Activated naive CD8-positive, alpha-beta T cell treated with anti-CD3 and anti-CD28 coated beads, Interleukin-2, amount 10 ng/mL, durations not matched to agents 7 days and 5 days (primary cell): ENCODE results near the gene MYL6. TPM values are rescaled to one million over a fixed set of nuclear protein-coding genes. Genes with fewer than 3 reads are reported as not detected.

ENCODE experiments used
- ATAC-seq: fragments of 150-1000 bp; cut with Tn5 transposase; one replicate; pipeline ENCODE4 v1.10.0; 2021; ENCODE audit warnings: low read depth, moderate library complexity
- POLR2A ChIA-PET: fragments of 350-600 bp; sonication (Branson Sonifier 250); formaldehyde crosslinking; loops from one replicate; lab custom pipeline; 2021; ENCODE audit warnings: antibody characterized with exemption; lab: Charles Lee
- DNase-seq: peaks from one replicate; pipeline ENCODE4 v3.0.0; 2021
- H3K27ac Mint-ChIP-seq: one replicate; pipeline ENCODE4 v1.8.0; 2022; ENCODE audit warnings: mild to moderate bottlenecking, mixed read lengths
- H3K27me3 Mint-ChIP-seq: one replicate; pipeline ENCODE4 v1.8.0; 2022; ENCODE audit warnings: mild to moderate bottlenecking, moderate library complexity, mixed read lengths
- H3K36me3 Mint-ChIP-seq: one replicate; pipeline ENCODE4 v1.8.0; 2021; ENCODE audit warnings: mild to moderate bottlenecking, mixed read lengths
- H3K4me1 Mint-ChIP-seq: one replicate; pipeline ENCODE4 v1.8.0; 2021; ENCODE audit warnings: mixed read lengths
- H3K4me3 Mint-ChIP-seq: one replicate; pipeline ENCODE4 v1.8.0; 2022; ENCODE audit warnings: mild to moderate bottlenecking, moderate library complexity, mixed read lengths
- H3K9me3 Mint-ChIP-seq: one replicate; pipeline ENCODE4 v1.8.0; 2021; ENCODE audit warnings: mixed read lengths
- total RNA-seq, 2 experiments: library from RNA; stranded (reverse); gene quantifications; one replicate each; pipeline ENCODE4 v1.2.3, GENCODE V29; 2021

MYL6 gene
- total RNA-seq, 2 experiments from 2014 or later = 1,083 to 1,169 TPM

DNA sequence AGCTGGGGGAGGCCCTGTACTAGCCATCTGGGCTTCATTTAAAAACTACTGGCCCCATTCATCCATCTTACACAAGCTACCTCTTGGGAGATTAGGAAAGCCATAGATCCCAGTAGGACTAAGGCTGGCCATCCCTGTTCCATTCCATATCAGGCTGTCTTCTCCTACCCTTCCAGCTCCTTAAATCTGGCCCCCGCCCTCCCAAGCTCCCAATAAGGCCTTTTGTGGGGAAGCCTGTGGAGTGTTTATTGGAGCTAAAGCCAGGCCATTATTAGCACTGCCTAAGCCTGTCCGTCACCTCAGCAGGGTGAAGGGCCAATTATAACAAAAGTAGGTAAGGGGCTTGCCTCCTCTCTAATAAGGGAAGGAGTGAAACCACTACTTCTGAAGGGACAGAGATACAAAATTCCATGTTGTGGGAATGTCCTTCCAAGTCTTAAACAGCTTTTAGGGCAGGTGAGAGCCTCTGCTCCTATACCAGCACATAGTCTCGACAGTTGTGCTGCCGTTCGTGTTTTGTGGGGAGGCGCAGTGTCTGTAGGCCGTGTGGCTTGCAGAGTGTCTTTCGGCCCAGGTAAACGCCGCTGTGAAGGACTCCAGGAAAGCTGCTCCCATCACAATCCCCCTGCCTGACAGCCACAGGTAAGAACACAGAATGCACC, 3.7 kb downstream of the MYL6 start:
- ATAC-seq (no peak), DNase-seq (no peak)
- H3K27me3 Mint-ChIP-seq = no peaks in the 10 kb centered on the region
- H3K27ac Mint-ChIP-seq = peak overlapping the region; percentile 97
- H3K4me3 Mint-ChIP-seq = peak overlapping the region; percentile 96
- H3K9me3 Mint-ChIP-seq = no peaks in the 10 kb centered on the region
- H3K36me3 Mint-ChIP-seq = peaks cover 46% of the 10 kb centered on the region
- peaks cover 28% of the 10 kb centered on the region for H3K4me1 Mint-ChIP-seq
- POLR2A ChIA-PET = interaction anchor here (0.7 to 9.1 kb wide), 13 partner anchors 11 to 307 kb away, joined by 3 to 145 read pairs (median 7); partner anchors contain the start of genes ESYT1, MYL6B, PA2G4 and RAB5B

DNA sequence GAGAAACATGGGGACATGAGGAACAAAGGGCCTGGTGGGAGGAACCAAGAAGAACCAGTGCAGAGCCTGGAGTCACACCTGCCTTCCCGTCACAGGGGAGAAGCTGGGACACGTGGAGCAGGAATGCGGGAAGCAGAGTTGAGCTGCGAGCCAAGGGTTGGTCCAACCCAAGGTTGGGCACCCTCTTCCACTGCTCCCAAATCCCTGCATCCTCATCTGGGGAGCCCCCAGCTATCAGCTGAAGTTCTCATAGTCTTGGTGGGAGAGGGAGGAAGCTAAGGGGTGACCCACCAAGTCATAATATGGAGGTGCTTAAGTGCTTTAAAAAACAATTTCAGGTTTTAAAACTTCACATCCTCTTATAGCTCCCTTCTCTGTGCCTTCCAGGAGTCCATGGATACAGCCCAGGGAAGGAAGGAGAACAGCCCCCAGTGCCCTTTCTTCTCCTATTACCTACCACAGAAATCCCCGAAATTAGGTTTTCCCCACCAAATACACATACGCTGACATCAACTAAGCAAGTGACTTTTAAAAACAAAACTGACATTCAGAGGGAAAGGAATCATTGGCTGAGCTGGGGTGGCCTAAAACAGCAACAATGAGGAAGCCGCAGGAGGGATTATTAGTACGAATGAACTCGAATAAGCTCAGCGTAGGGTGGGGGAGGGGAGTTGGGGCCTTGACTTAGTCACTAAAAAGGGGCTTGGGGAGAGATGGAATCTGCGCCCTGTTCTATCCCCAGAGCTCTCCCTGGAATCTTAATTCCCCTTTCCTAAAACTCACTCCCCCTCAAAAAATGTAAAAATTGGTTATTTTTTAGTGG, 4.5 kb downstream of the MYL6 start:
- no peaks in the 10 kb centered on the region for H3K9me3 Mint-ChIP-seq
- ATAC-seq (no peak), DNase-seq (no peak)
- peaks cover 48% of the 10 kb centered on the region for H3K36me3 Mint-ChIP-seq
- H3K27me3 Mint-ChIP-seq = no peaks in the 10 kb centered on the region
- H3K4me3 Mint-ChIP-seq = peak overlapping the region; percentile 4
- POLR2A ChIA-PET = interaction anchor here (0.7 to 9.1 kb wide), 15 partner anchors 9 to 306 kb away, joined by 3 to 145 read pairs (median 6); partner anchors contain the start of genes ESYT1, MYL6B, PA2G4 and RAB5B
- peaks cover 28% of the 10 kb centered on the region for H3K4me1 Mint-ChIP-seq
- H3K27ac Mint-ChIP-seq = peak overlapping the region; percentile 54

DNA sequence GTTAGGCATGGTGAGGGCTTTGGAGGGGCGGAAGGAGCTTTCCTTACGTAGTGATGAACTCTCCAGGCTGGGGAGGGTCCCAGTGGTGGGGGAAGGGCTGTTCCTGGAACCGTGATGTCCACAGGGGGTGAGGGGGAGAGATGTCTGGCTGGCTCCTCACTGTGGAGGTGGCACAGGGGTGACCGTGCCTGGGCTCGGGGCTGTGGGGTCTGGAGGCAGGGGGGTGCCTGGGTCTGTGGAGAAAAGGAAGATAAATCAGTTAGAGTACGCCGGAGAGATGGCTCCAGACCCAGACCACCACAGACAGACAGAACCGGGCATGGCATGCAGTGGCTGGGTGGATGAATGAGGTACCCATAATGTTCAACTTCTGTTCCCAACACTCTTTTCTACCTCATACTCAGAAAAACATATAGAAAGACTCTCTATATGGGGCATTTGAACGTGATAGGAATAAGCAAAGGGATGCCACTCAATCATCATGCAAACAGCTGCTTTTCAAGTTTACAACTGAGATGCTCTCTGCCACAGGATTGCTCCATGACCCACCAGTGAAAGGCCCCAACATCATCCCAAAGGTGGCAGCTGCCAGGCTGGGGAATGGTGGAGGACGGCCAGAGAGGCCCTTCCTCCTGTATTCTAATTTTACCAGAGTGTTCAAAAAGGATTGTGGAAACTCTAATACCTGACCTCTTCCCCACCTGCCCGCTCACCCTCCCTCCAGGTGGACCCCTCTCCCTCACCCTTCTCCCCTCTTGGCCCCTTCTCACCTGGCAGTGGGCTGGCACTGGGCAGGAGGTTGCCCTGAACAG, 5.6 kb downstream of the MYL6 start:
- ATAC-seq = no peak
- H3K4me3 Mint-ChIP-seq = no peak overlapping the region
- H3K4me1 Mint-ChIP-seq = peaks cover 28% of the 10 kb centered on the region
- POLR2A ChIA-PET = interaction anchor here (0.7 to 9.1 kb wide), 11 partner anchors 10 to 59 kb away, joined by 3 to 145 read pairs (median 6); partner anchors contain the start of genes ESYT1, MYL6B, PA2G4 and RNF41
- peaks cover 49% of the 10 kb centered on the region for H3K36me3 Mint-ChIP-seq
- no peaks in the 10 kb centered on the region for H3K27me3 Mint-ChIP-seq
- DNase-seq = no peak
- no peaks in the 10 kb centered on the region for H3K9me3 Mint-ChIP-seq
- H3K27ac Mint-ChIP-seq = peak overlapping the region; percentile 12

DNA sequence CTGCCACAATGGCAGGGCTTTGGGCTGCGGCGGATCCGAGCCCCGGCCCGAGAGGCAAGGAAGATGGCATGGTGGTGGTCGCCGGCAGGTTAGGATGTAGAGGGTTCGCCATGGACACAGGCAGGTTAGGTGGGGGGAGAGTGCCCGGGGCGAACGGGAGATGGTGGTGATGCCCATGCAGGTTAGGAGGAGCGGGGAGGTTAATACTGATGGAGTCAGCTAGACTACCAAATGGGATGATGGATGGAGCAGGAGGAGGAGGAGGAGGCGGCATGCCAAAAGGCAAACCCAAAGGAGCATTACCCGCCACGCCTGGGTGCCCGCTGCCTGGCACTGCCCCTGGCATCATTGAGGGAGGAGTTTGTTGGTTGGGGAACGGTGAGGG, 6.2 kb downstream of the MYL6 start:
- Mint-ChIP-seq H3K9me3 (no peaks in the 10 kb centered on the region), H3K36me3 (peaks cover 47% of the 10 kb centered on the region), H3K4me3 (no peak overlapping the region), H3K27me3 (no peaks in the 10 kb centered on the region), H3K4me1 (peaks cover 25% of the 10 kb centered on the region), H3K27ac (peak overlapping the region; percentile 8)
- ATAC-seq (no peak), DNase-seq (no peak)
- POLR2A ChIA-PET = interaction anchor here (1.0 to 9.1 kb wide), 5 partner anchors 10 to 45 kb away, joined by 3 to 145 read pairs (median 4); partner anchors contain the start of genes ESYT1 and SMARCC2

DNA sequence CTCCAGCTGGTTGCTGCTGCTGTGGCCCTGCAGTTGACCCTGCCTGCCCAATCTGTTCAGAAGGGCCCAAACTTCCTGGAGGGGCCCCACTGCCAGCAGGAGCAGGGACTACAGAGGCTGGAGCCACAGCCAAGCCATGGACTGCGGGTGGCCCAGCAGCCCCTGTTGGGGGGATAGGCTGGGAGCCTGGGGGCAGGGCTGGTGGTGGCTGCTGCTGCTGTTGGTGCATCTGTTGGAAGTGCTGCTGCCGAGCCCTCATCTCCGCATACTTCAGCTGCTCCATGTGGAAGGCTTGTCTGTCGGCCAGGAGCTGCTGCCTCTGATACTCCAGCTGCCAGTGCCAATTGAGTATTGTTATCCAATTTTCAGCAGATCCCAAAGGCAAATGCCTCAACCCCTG, 7.2 kb downstream of the MYL6 start:
- ATAC-seq (no peak), DNase-seq (no peak)
- POLR2A ChIA-PET = interaction anchor here (0.8 to 9.1 kb wide), 3 partner anchors 10 to 39 kb away, joined by 3 to 145 read pairs (median 4); partner anchors contain the start of gene ESYT1
- H3K4me3 Mint-ChIP-seq = no peak overlapping the region
- no peaks in the 10 kb centered on the region for H3K9me3 Mint-ChIP-seq
- peaks cover 41% of the 10 kb centered on the region for H3K36me3 Mint-ChIP-seq
- H3K27me3 Mint-ChIP-seq = no peaks in the 10 kb centered on the region
- H3K4me1 Mint-ChIP-seq = peaks cover 17% of the 10 kb centered on the region
- H3K27ac Mint-ChIP-seq = no peak overlapping the region

DNA sequence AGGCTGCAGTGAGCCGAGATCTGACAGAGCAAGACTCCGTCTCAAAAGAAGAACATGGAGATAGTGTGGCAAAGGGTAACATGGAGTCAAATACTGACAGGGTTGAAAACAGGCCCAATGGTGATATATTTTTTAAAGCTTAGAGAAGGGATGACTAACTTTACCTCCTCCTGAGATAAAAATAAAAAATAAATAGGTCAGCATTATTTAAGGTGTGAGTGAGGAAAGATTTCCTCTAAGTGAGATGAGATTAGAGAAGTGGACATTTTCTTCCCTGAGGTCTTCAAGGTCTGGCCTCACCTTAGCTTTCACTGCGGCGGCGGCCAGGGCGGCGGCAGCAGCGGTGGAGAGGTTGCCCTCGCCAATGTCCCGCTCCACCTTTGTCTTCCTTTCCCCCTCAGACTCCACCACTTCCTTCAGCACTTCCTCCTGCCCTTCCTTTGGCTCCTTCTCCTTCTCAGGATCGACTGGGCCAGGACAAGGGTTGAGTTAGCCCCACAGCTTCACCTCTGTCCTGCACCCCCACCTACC, 11.1 kb downstream of the MYL6 start:
- POLR2A ChIA-PET = interaction anchor here (0.6 kb wide), 1 partner anchor 13 kb away, joined by 3 read pairs; no protein-coding TSS in a partner anchor
- ATAC-seq = no peak
- H3K9me3 Mint-ChIP-seq = no peaks in the 10 kb centered on the region
- no peaks in the 10 kb centered on the region for H3K27me3 Mint-ChIP-seq
- no peak for DNase-seq
- H3K36me3 Mint-ChIP-seq = peaks cover 30% of the 10 kb centered on the region
- H3K27ac Mint-ChIP-seq = peak overlapping the region; percentile 74
- no peak overlapping the region for H3K4me3 Mint-ChIP-seq
- peaks cover 5% of the 10 kb centered on the region for H3K4me1 Mint-ChIP-seq

DNA sequence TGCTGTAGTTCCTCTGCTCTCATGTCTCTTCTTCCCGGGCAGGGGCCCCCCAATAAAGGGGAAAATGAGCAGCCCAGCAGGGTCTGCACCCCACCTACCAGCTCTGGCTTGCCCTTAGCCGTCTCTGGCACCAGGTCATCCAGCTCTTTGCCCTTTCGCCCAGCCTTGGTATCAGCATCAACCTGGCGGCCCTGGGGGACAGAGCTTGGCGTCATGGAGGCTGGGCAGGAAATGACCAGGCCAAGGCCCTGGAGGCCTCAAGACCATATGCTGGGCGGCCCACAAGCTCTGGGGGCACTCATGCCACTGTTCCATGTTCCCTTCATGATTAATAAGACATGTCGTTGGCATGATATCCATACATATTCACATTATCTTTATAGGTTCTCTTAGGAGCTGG, 14.7 kb downstream of the MYL6 start:
- Mint-ChIP-seq H3K4me3 (no peak overlapping the region), H3K27me3 (no peaks in the 10 kb centered on the region), H3K9me3 (no peaks in the 10 kb centered on the region), H3K36me3 (peaks cover 34% of the 10 kb centered on the region), H3K4me1 (no peaks in the 10 kb centered on the region), H3K27ac (no peak overlapping the region)
- POLR2A ChIA-PET = interaction anchor here (0.9 to 2.0 kb wide), 4 partner anchors 10 to 16 kb away, joined by 3 to 7 read pairs (median 3); partner anchors contain the start of gene SMARCC2
- no peak for ATAC-seq
- no peak for DNase-seq

DNA sequence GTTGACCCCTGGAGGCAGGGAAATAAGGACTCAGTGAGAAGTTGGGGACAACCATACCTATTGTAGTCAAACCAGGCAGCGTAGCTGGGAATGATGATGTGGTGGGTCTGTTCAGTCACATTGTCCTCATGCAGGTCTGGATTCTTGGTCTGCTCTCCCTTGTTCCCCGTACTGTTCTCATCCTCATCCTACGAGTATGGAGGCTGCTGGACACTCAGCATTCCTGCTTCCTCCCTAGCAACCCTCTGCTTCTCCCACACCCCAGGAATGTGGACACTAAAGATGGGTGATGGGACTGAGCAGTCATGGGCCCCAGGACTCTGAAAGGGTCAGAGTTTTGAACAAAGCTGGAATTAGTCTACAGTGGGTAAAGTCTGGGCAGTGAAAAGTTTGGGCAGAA, 20.2 kb downstream of the MYL6 start:
- Mint-ChIP-seq H3K36me3 (peaks cover 51% of the 10 kb centered on the region), H3K27me3 (no peaks in the 10 kb centered on the region), H3K4me1 (no peaks in the 10 kb centered on the region), H3K9me3 (no peaks in the 10 kb centered on the region), H3K27ac (no peak overlapping the region), H3K4me3 (no peak overlapping the region)
- DNase-seq (no peak), ATAC-seq (no peak)
- POLR2A ChIA-PET = interaction anchor here (4.6 kb wide), 1 partner anchor 16 kb away, joined by 24 read pairs; no protein-coding TSS in a partner anchor

DNA sequence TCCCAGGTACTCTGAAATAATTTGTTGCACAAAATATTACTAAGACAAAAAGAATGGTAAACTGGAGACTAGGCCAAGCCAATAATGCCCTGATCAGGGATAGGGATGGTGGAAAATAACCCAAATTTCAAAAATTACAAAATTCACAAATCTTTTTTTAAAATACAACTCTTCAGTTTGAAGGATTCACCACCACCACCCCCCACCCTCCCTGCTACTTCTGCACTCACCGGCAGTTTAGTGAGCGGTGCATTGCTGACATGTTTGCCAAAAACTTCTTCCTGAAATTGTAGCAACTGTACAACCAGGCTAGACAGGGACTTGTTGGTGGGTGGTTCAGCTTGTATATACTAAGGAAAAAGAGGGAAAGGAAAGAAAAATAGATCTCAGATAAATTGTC, 28.8 kb downstream of the MYL6 start:
- POLR2A ChIA-PET = interaction anchor here (1.9 to 6.2 kb wide), 4 partner anchors 26 to 67 kb away, joined by 5 to 86 read pairs (median 73); partner anchors contain the start of genes ESYT1, MYL6 and ZC3H10
- H3K4me3 Mint-ChIP-seq = peak overlapping the region; percentile 95
- no peak for ATAC-seq
- no peaks in the 10 kb centered on the region for H3K9me3 Mint-ChIP-seq
- no peak for DNase-seq
- H3K27ac Mint-ChIP-seq = peak overlapping the region; percentile 44
- peaks cover 2% of the 10 kb centered on the region for H3K27me3 Mint-ChIP-seq
- peaks cover 36% of the 10 kb centered on the region for H3K4me1 Mint-ChIP-seq
- H3K36me3 Mint-ChIP-seq = peaks cover 19% of the 10 kb centered on the region

DNA sequence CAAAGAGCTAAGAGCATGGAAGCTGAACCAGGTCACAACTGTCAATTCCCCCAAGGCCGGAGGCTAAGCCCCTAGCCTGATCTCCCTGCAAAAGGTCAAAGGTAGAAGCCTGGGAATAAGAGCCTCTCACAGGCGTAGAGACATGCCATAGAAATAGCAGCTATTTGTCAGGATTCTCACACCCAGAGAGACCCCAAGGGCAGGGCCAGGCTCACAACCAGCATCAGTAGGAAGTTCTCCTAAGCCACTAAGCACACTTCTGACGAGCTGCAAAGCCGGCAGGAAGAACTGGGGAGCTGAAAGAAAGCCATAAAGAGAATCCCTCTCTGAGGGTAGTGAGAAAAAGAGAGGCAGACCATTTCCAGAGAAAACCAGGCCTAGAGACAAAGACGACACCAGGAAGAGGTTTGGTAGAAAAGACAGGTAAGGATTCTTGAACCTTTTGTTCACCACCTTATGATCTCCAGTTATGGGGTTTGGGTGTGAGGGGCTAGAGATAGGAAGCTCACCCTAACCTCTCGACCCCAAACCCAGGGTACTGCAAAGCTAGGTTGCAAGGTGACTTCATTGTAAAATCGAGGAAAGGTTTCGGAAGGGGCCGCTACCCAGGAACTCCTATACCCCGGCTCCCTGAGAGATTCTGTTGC, 30.1 kb downstream of the MYL6 start:
- H3K4me3 Mint-ChIP-seq = peak overlapping the region; percentile 95
- DNase-seq = no peak
- H3K36me3 Mint-ChIP-seq = peaks cover 21% of the 10 kb centered on the region
- H3K27me3 Mint-ChIP-seq = peaks cover 2% of the 10 kb centered on the region
- no peak for ATAC-seq
- H3K4me1 Mint-ChIP-seq = peaks cover 44% of the 10 kb centered on the region
- POLR2A ChIA-PET = interaction anchor here (0.8 to 6.2 kb wide), 13 partner anchors 13 to 449 kb away, joined by 3 to 86 read pairs (median 5); partner anchors contain the start of genes ESYT1, MYL6, PA2G4 and RNF41
- H3K27ac Mint-ChIP-seq = peak overlapping the region; percentile 89
- no peaks in the 10 kb centered on the region for H3K9me3 Mint-ChIP-seq

DNA sequence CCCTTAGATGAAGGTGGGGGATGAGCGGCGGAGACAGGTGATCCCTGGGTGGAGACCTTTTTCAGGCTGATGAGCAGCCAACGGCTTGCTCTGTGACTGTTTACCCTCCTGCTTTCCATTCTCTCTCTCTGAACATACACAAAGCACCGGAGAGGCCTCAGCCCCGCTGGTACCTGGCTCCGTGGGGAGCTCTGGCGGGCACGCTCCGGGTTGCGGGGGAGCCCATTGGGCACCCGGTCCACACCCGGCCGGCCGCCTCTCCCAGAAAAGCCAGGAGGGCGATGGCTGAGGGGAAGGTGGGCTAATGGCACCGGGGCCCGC, 30.6 kb downstream of the MYL6 start:
- peaks cover 2% of the 10 kb centered on the region for H3K27me3 Mint-ChIP-seq
- H3K4me3 Mint-ChIP-seq = peak overlapping the region; percentile 95
- POLR2A ChIA-PET = interaction anchor here (0.8 to 6.2 kb wide), 19 partner anchors 10 to 450 kb away, joined by 3 to 86 read pairs (median 5); partner anchors contain the start of genes ESYT1, MYL6, PA2G4 and RNF41
- DNase-seq = no peak
- H3K9me3 Mint-ChIP-seq = no peaks in the 10 kb centered on the region
- ATAC-seq = no peak
- H3K27ac Mint-ChIP-seq = peak overlapping the region; percentile 89
- peaks cover 23% of the 10 kb centered on the region for H3K36me3 Mint-ChIP-seq
- H3K4me1 Mint-ChIP-seq = peaks cover 47% of the 10 kb centered on the region
